ENCODE measurements around the gene SLFNL1. TPM values are rescaled to one million over a fixed set of nuclear protein-coding genes. Genes with fewer than 3 reads are reported as not detected.

Gene SLFNL1
- total RNA-seq, 4 donors from 2014 or later = 0.85 to 1.6 (median 0.88) TPM; not detected in 1

GRCh38 chr1:41037116-41037903 lies 15.8 kb upstream of the SLFNL1 start:
- no peaks in the 10 kb centered on the region for H3K4me1 ChIP-seq
- H3K27me3 ChIP-seq = no peaks in the 10 kb centered on the region
- no peaks in the 10 kb centered on the region for H3K9me3 ChIP-seq
- peaks cover 0 to 58% (median 0%) of the 10 kb centered on the region in 3 donors for H3K36me3 ChIP-seq
- DNase-seq = no peak
- H3K27ac ChIP-seq = no peak overlapping the region
- H3K4me3 ChIP-seq = no peak overlapping the region
- TF ChIP-seq POLR2A (IDR thresholded peaks at IDR 0.05) = no peak
- TF ChIP-seq CTCF (IDR thresholded peaks at IDR 0.05) = no peak

- Histone ChIP-seq H3K4me3 (no peak overlapping the region), H3K27me3 (no peaks in the 10 kb centered on the region), H3K27ac (no peak overlapping the region), H3K4me1 (no peaks in the 10 kb centered on the region), H3K9me3 (no peaks in the 10 kb centered on the region), H3K36me3 (peaks cover 0 to 77% (median 0%) of the 10 kb centered on the region in 3 donors)
- no peak for TF ChIP-seq POLR2A (IDR thresholded peaks at IDR 0.05)
- TF ChIP-seq CTCF (IDR thresholded peaks at IDR 0.05) = no peak
- DNase-seq = no peak
Observed at GRCh38 chr1:41033272-41033671, 11.7 kb upstream of the SLFNL1 start.

GRCh38 chr1:41032147-41032546 lies 10.6 kb upstream of the SLFNL1 start:
- Histone ChIP-seq H3K36me3 (peaks cover 0 to 85% (median 0%) of the 10 kb centered on the region in 3 donors), H3K4me3 (no peak overlapping the region), H3K27ac (no peak overlapping the region), H3K4me1 (no peaks in the 10 kb centered on the region), H3K27me3 (no peaks in the 10 kb centered on the region), H3K9me3 (no peaks in the 10 kb centered on the region)
- DNase-seq = no peak
- TF ChIP-seq POLR2A (IDR thresholded peaks at IDR 0.05) (no peak), CTCF (IDR thresholded peaks at IDR 0.05) (no peak)

GRCh38 chr1:41030872-41031616 lies 9.5 kb upstream of the SLFNL1 start:
- Histone ChIP-seq H3K4me1 (no peaks in the 10 kb centered on the region), H3K36me3 (peaks cover 0 to 84% (median 0%) of the 10 kb centered on the region in 3 donors), H3K27me3 (no peaks in the 10 kb centered on the region), H3K9me3 (no peaks in the 10 kb centered on the region), H3K4me3 (no peak overlapping the region), H3K27ac (no peak overlapping the region)
- no peak for DNase-seq
- TF ChIP-seq POLR2A (IDR thresholded peaks at IDR 0.05) (no peak), CTCF (IDR thresholded peaks at IDR 0.05) (no peak)

GRCh38 chr1:41028034-41028642 lies 6.6 kb upstream of the SLFNL1 start:
- TF ChIP-seq CTCF (IDR thresholded peaks at IDR 0.05) (no peak), POLR2A (IDR thresholded peaks at IDR 0.05) (no peak)
- H3K27ac ChIP-seq = no peak overlapping the region
- no peaks in the 10 kb centered on the region for H3K27me3 ChIP-seq
- H3K9me3 ChIP-seq = no peaks in the 10 kb centered on the region
- H3K36me3 ChIP-seq = peaks cover 0 to 74% (median 0%) of the 10 kb centered on the region in 3 donors
- H3K4me1 ChIP-seq = no peaks in the 10 kb centered on the region
- DNase-seq = no peak
- no peak overlapping the region for H3K4me3 ChIP-seq
